H9 (cell line): ENCODE measurements around the gene CABP4. TPM values are rescaled to one million over a fixed set of nuclear protein-coding genes. Genes with fewer than 3 reads are reported as not detected.

Source experiments
- DNase-seq: peaks from one replicate; pipeline ENCODE4 v3.0.0-alpha.2; 2017
- H2AFZ ChIP-seq: one replicate; pipeline ENCODE4 v1.6.1; 2013; ENCODE audit warnings: mild to moderate bottlenecking, low read length, control low read depth, moderate library complexity
- H2AK5ac ChIP-seq: 2 replicates; pipeline ENCODE4 v1.6.1; 2013; ENCODE audit warnings: low read length, control low read depth, mixed read lengths; ENCODE audit not compliant: insufficient read length
- H2BK120ac ChIP-seq: one replicate; pipeline ENCODE4 v1.6.1; 2013; ENCODE audit warnings: low read depth, mild to moderate bottlenecking, low read length, control low read depth, inconsistent platforms; ENCODE audit not compliant: poor library complexity, severe bottlenecking
- H2BK12ac ChIP-seq: 2 replicates; pipeline ENCODE4 v1.6.1; 2013; ENCODE audit warnings: low read length, control low read depth, mixed read lengths, low read depth; ENCODE audit not compliant: insufficient read length
- H2BK15ac ChIP-seq: 2 replicates; pipeline ENCODE4 v1.6.1; 2013; ENCODE audit warnings: low read depth, low read length, control low read depth
- H2BK20ac ChIP-seq: one replicate; pipeline ENCODE4 v1.6.1; 2013; ENCODE audit warnings: low read depth, mild to moderate bottlenecking, low read length, control low read depth, inconsistent platforms; ENCODE audit not compliant: poor library complexity, severe bottlenecking
- H2BK5ac ChIP-seq: 2 replicates; pipeline ENCODE4 v1.6.1; 2013; ENCODE audit warnings: low read length, control low read depth, mixed read lengths; ENCODE audit not compliant: insufficient read length
- H3K14ac ChIP-seq: 2 replicates; pipeline ENCODE4 v1.6.1; 2013; ENCODE audit warnings: low read length, control low read depth; ENCODE audit not compliant: insufficient read depth
- H3K18ac ChIP-seq: 2 replicates; pipeline ENCODE4 v1.6.1; 2013; ENCODE audit warnings: low read depth, mild to moderate bottlenecking, mixed read lengths, low read length, control low read depth; ENCODE audit not compliant: insufficient read length
- H3K23ac ChIP-seq: 2 replicates; pipeline ENCODE4 v1.6.1; 2013; ENCODE audit warnings: low read length, control low read depth, mixed read lengths, low read depth; ENCODE audit not compliant: insufficient read length
- H3K23me2 ChIP-seq: 2 replicates; pipeline ENCODE4 v1.6.1; 2013; ENCODE audit warnings: low read depth, mild to moderate bottlenecking, mixed read lengths, low read length, control low read depth; ENCODE audit not compliant: insufficient read length, poor library complexity, severe bottlenecking
- H3K27ac ChIP-seq: 2 replicates; pipeline ENCODE4 v1.5.1; 2013; ENCODE audit warnings: low read length, control low read depth, mixed read lengths, low read depth; ENCODE audit not compliant: insufficient read length
- H3K27me3 ChIP-seq: 2 replicates; pipeline ENCODE4 v1.6.1; 2013; ENCODE audit warnings: low read length, control low read depth, inconsistent platforms; ENCODE audit not compliant: insufficient read depth
- H3K4ac ChIP-seq: 2 replicates; pipeline ENCODE4 v1.6.1; 2013; ENCODE audit warnings: low read depth, mild to moderate bottlenecking, control low read depth, inconsistent platforms, low read length, moderate library complexity
- H3K4me1 ChIP-seq: 2 replicates; pipeline ENCODE4 v1.6.1; 2013; ENCODE audit warnings: low read length, control low read depth, inconsistent platforms; ENCODE audit not compliant: insufficient read depth
- H3K4me2 ChIP-seq: 2 replicates; pipeline ENCODE4 v1.6.1; 2013; ENCODE audit warnings: low read length, control low read depth, mixed read lengths; ENCODE audit not compliant: insufficient read length, insufficient read depth
- H3K56ac ChIP-seq: 2 replicates; pipeline ENCODE4 v1.6.1; 2013; ENCODE audit warnings: low read depth, mild to moderate bottlenecking, mixed read lengths, low read length, control low read depth; ENCODE audit not compliant: insufficient read length
- H3K79me1 ChIP-seq: 2 replicates; pipeline ENCODE4 v1.6.1; 2013; ENCODE audit warnings: low read depth, mild to moderate bottlenecking, moderate library complexity, low read length, control low read depth, inconsistent platforms; ENCODE audit not compliant: insufficient read depth, poor library complexity, severe bottlenecking
- H3K79me2 ChIP-seq: 2 replicates; pipeline ENCODE4 v1.6.1; 2013; ENCODE audit warnings: low read length, control low read depth, inconsistent platforms; ENCODE audit not compliant: insufficient read depth
- H3K9ac ChIP-seq: 2 replicates; pipeline ENCODE4 v1.6.1; 2013; ENCODE audit warnings: low read length, control low read depth, mixed read lengths; ENCODE audit not compliant: insufficient read length; ENCODE audit errors: extremely low read depth
- H3K9me3 ChIP-seq: one replicate; pipeline ENCODE4 v1.6.1; 2013; ENCODE audit warnings: low read depth, low read length, inconsistent platforms; ENCODE audit not compliant: control insufficient read depth
- H3T11ph ChIP-seq: one replicate; pipeline ENCODE4 v1.6.1; 2013; ENCODE audit warnings: mild to moderate bottlenecking, low read length, control low read depth, inconsistent platforms
- H4K20me1 ChIP-seq: one replicate; pipeline ENCODE4 v1.6.1; 2013; ENCODE audit not compliant: control insufficient read depth, insufficient read length, insufficient read depth
- H4K5ac ChIP-seq: 2 replicates; pipeline ENCODE4 v1.6.1; 2013; ENCODE audit warnings: low read depth, mild to moderate bottlenecking, mixed read lengths, low read length, control low read depth; ENCODE audit not compliant: insufficient read length
- H4K8ac ChIP-seq: replicated peaks from 2 replicates; pipeline ENCODE4 v1.6.1; 2013; ENCODE audit warnings: low read length, control low read depth, mixed read lengths, low read depth; ENCODE audit not compliant: insufficient read length
- H4K91ac ChIP-seq: 2 replicates; pipeline ENCODE4 v1.6.1; 2013; ENCODE audit warnings: low read depth, mild to moderate bottlenecking, moderate library complexity, mixed read lengths, low read length, control low read depth; ENCODE audit not compliant: insufficient read length
- H3K27ac Mint-ChIP-seq, 3 experiments: 2 replicates in 2 of 3; 3 replicates in 1 of 3; pipeline ENCODE4 v1.8.0; 2020 to 2021; ENCODE audit warnings: mixed read lengths in 3 of 3, mild to moderate bottlenecking in 1 of 3, moderate library complexity in 1 of 3
- H3K27me3 Mint-ChIP-seq: 2 replicates; pipeline ENCODE4 v1.8.0; 2021; ENCODE audit warnings: low read depth, mild to moderate bottlenecking, moderate library complexity, mixed read lengths
- H3K36me3 Mint-ChIP-seq, 3 experiments: 2 replicates in 2 of 3; 3 replicates in 1 of 3; pipeline ENCODE4 v1.8.0; 2020 to 2021; ENCODE audit warnings: low read depth in 3 of 3, mixed read lengths in 3 of 3; ENCODE audit not compliant: insufficient read depth in 1 of 3
- H3K4me1 Mint-ChIP-seq, 2 experiments: 2 replicates each; pipeline ENCODE4 v1.8.0; 2020; ENCODE audit warnings: mixed read lengths in 2 of 2
- H3K4me3 Mint-ChIP-seq, 2 experiments: 2 replicates in 1 of 2; 3 replicates in 1 of 2; pipeline ENCODE4 v1.8.0; 2020 to 2021; ENCODE audit warnings: mild to moderate bottlenecking in 2 of 2, mixed read lengths in 2 of 2, moderate library complexity in 1 of 2
- H3K9me3 Mint-ChIP-seq, 2 experiments: 2 replicates in 1 of 2; 3 replicates in 1 of 2; pipeline ENCODE4 v1.8.0; 2020; ENCODE audit warnings: mild to moderate bottlenecking in 2 of 2, mixed read lengths in 2 of 2, moderate library complexity in 1 of 2
- CTCF ChIP-seq: fragments of 200-600 bp; sonication (generic); conservative IDR thresholded peaks from 3 replicates; pipeline ENCODE4 v1.8.0; 2021; ENCODE audit warnings: antibody characterized with exemption, mild to moderate bottlenecking
- WGBS: extraction: QIAGEN DNeasy Blood & Tissue Kit; methylation state at CpG from one replicate; pipeline ENCODE4 v1.1.7; 2013; ENCODE audit warnings: missing lambda C conversion rate, low lambda C conversion rate, mixed read lengths; ENCODE audit not compliant: insufficient read length; ENCODE audit errors: extremely low coverage; 5-methylcytosine and 5-hydroxymethylcytosine counted together
- total RNA-seq: library from RNA; stranded (reverse); gene quantifications from 2 replicates; pipeline ENCODE4 v1.2.1, GENCODE V29; 2021

CABP4 gene
- total RNA-seq, 1 experiment from 2014 or later: not detected

GRCh38 chr11:67420147-67420645 is 35.0 kb upstream of the CABP4 start:
- H3K9me3 Mint-ChIP-seq: no peaks in the 10 kb centered on the region; a peak in 1 of 5 replicates
- no CpG with 5 or more reads among the region's 15 CpGs for WGBS

More at GRCh38 chr11:67420147-67420645, 35.0 kb upstream of the CABP4 start:
- Histone ChIP-seq H4K91ac (no peak overlapping the region), H3K14ac (no peak overlapping the region; the same call in 1 of the 2 replicates), H3K4ac (no peak overlapping the region), H2BK20ac (no peak overlapping the region), H4K5ac (no peak overlapping the region), H3K27ac (no peak overlapping the region), H3T11ph (no peak overlapping the region), H3K9me3 (no peaks in the 10 kb centered on the region), H3K18ac (no peak overlapping the region), H3K56ac (no peak overlapping the region), H2AK5ac (no peak overlapping the region), H4K8ac (no peak overlapping the region), H2BK15ac (no peak overlapping the region), H3K4me1 (no peaks in the 10 kb centered on the region), H3K27me3 (no peaks in the 10 kb centered on the region), H3K79me1 (no peaks in the 10 kb centered on the region), H2BK12ac (no peak overlapping the region), H4K20me1 (no peaks in the 10 kb centered on the region), H3K9ac (no peak overlapping the region), H3K23me2 (no peaks in the 10 kb centered on the region), H2BK120ac (no peak overlapping the region), H2BK5ac (no peak overlapping the region), H3K79me2 (no peaks in the 10 kb centered on the region), H3K23ac (no peak overlapping the region), H3K4me2 (peak overlapping the region; percentile 33), H2AFZ (no peak overlapping the region)
- TF ChIP-seq CTCF: no peak
- peaks cover 28 to 31% of the 10 kb centered on the region in 2 experiments for H3K4me1 Mint-ChIP-seq
- H3K27ac Mint-ChIP-seq: no peak overlapping the region
- peaks cover 0 to 1% (median 0%) of the 10 kb centered on the region in 3 experiments; a peak in 1 of 7 replicates for H3K36me3 Mint-ChIP-seq
- H3K27me3 Mint-ChIP-seq: peaks cover 14% of the 10 kb centered on the region
- H3K4me3 Mint-ChIP-seq: peak overlapping the region; percentile 55 to 82
- DNase-seq: no peak
